ENCODE measurements around the gene GARS1. TPM values are rescaled to one million over a fixed set of nuclear protein-coding genes. Genes with fewer than 3 reads are reported as not detected.

The GARS1 gene
- total RNA-seq, 4 donors from 2014 or later = 79.2 to 125 (median 97.3) TPM

GRCh38 chr7:30656006-30656957 lies 61.6 kb downstream of the GARS1 start:
- no peak for TF ChIP-seq CTCF (IDR thresholded peaks at IDR 0.05)
- no peak for TF ChIP-seq POLR2A (IDR thresholded peaks at IDR 0.05)
- DNase-seq = no peak
- intact Hi-C loops (cut with DNase I) = no loop called here
- no peak overlapping the region for H3K27ac ChIP-seq
- H3K9me3 ChIP-seq = no peaks in the 10 kb centered on the region
- 66 to 73% methylated on average over 7 to 18 of the region's 21 CpGs for WGBS, 2 donors
- H3K4me1 ChIP-seq = no peaks in the 10 kb centered on the region
- H3K4me3 ChIP-seq = no peak overlapping the region
- no peaks in the 10 kb centered on the region for H3K36me3 ChIP-seq
- no peaks in the 10 kb centered on the region for H3K27me3 ChIP-seq

- no peaks in the 10 kb centered on the region for H3K4me1 ChIP-seq
- 86 to 88% methylated on average over 1 to 2 of the region's 2 CpGs for WGBS, 2 donors
- H3K27ac ChIP-seq = no peak overlapping the region
- TF ChIP-seq POLR2A (IDR thresholded peaks at IDR 0.05) = no peak
- no peak for TF ChIP-seq CTCF (IDR thresholded peaks at IDR 0.05)
- no peak for DNase-seq
- intact Hi-C loops (cut with DNase I) = no loop called here
- no peak overlapping the region for H3K4me3 ChIP-seq
- H3K9me3 ChIP-seq = no peaks in the 10 kb centered on the region
- H3K27me3 ChIP-seq = no peaks in the 10 kb centered on the region
- H3K36me3 ChIP-seq = no peaks in the 10 kb centered on the region
These were observed 62.5 kb downstream of the GARS1 start for GRCh38 chr7:30657131-30657530.

GRCh38 chr7:30658479-30659074 lies 63.9 kb downstream of the GARS1 start:
- no peaks in the 10 kb centered on the region for H3K27me3 ChIP-seq
- 54 to 71% methylated on average over 2 to 3 of the region's 3 CpGs for WGBS, 2 donors
- no peaks in the 10 kb centered on the region for H3K4me1 ChIP-seq
- no peaks in the 10 kb centered on the region for H3K36me3 ChIP-seq
- H3K4me3 ChIP-seq = no peak overlapping the region
- no peaks in the 10 kb centered on the region for H3K9me3 ChIP-seq
- no peak for TF ChIP-seq CTCF (IDR thresholded peaks at IDR 0.05)
- TF ChIP-seq POLR2A (IDR thresholded peaks at IDR 0.05) = no peak
- DNase-seq = no peak
- H3K27ac ChIP-seq = no peak overlapping the region
- intact Hi-C loops (cut with DNase I) = no loop called here

- Histone ChIP-seq H3K27ac (no peak overlapping the region), H3K27me3 (no peaks in the 10 kb centered on the region), H3K36me3 (no peaks in the 10 kb centered on the region), H3K4me1 (no peaks in the 10 kb centered on the region), H3K4me3 (no peak overlapping the region), H3K9me3 (no peaks in the 10 kb centered on the region)
- TF ChIP-seq POLR2A (IDR thresholded peaks at IDR 0.05) (no peak), CTCF (IDR thresholded peaks at IDR 0.05) (no peak)
- no peak for DNase-seq
- WGBS, 2 donors = 65 to 66% methylated on average over 2 to 3 of the region's 3 CpGs
- intact Hi-C loops (cut with DNase I) = no loop called here
These were observed 64.6 kb downstream of the GARS1 start for GRCh38 chr7:30659312-30659711.
